T1000 (cell line): ENCODE results near the gene GRIK1.

ENCODE experiments used
- DNase-seq: peaks from one replicate; lab custom pipeline; 2025; ENCODE audit warnings: mixed read lengths; lab: John Stamatoyannopoulos, UW

The GRIK1 gene

GRCh38 chr21:29529139-29529538, 410.7 kb downstream of the GRIK1 start:
- DNase-seq: no peak

- DNase-seq: no peak
Observed at GRCh38 chr21:29526545-29526944, 413.3 kb downstream of the GRIK1 start.

GRCh38 chr21:29524055-29524454, 415.7 kb downstream of the GRIK1 start:
- DNase-seq: no peak

- no peak for DNase-seq
Observed at GRCh38 chr21:29523646-29524045, 416.1 kb downstream of the GRIK1 start.

- DNase-seq: no peak
Observed at GRCh38 chr21:29521872-29522271, 417.9 kb downstream of the GRIK1 start.

- no peak for DNase-seq
Observed at GRCh38 chr21:29520171-29520570, 419.6 kb downstream of the GRIK1 start.

GRCh38 chr21:29514652-29515247, 425.0 kb downstream of the GRIK1 start:
- no peak for DNase-seq

- no peak for DNase-seq
Observed at GRCh38 chr21:29513535-29513934, 426.3 kb downstream of the GRIK1 start.

GRCh38 chr21:29511096-29511495, 428.7 kb downstream of the GRIK1 start:
- DNase-seq: no peak

- no peak for DNase-seq
Observed at GRCh38 chr21:29509121-29509520, 430.7 kb downstream of the GRIK1 start.

- no peak for DNase-seq
Observed at GRCh38 chr21:29508301-29508700, 431.5 kb downstream of the GRIK1 start.

- DNase-seq: no peak
Observed at GRCh38 chr21:29506947-29507346, 432.8 kb downstream of the GRIK1 start.

- no peak for DNase-seq
Observed at GRCh38 chr21:29506214-29506613, 433.6 kb downstream of the GRIK1 start.

GRCh38 chr21:29504751-29505321, 435.0 kb downstream of the GRIK1 start:
- DNase-seq: peak; percentile 36

- no peak for DNase-seq
Observed at GRCh38 chr21:29501451-29501850, 438.3 kb downstream of the GRIK1 start.

GRCh38 chr21:29499734-29500343, 440.0 kb downstream of the GRIK1 start:
- peak; percentile 28 for DNase-seq

GRCh38 chr21:29499229-29499628, 440.6 kb downstream of the GRIK1 start:
- DNase-seq: no peak

- DNase-seq: no peak
Observed at GRCh38 chr21:29496337-29496736, 443.5 kb downstream of the GRIK1 start.

- no peak for DNase-seq
Observed at GRCh38 chr21:29490016-29490415, 449.8 kb downstream of the GRIK1 start.

GRCh38 chr21:29487154-29487553, 452.6 kb downstream of the GRIK1 start:
- DNase-seq: no peak
